ENCODE results near the gene KRT76. TPM values are rescaled to one million over a fixed set of nuclear protein-coding genes. Genes with fewer than 3 reads are reported as not detected.

The KRT76 gene
- total and polyA plus RNA-seq, 2 donors from 2014 or later: not detected

DNA sequence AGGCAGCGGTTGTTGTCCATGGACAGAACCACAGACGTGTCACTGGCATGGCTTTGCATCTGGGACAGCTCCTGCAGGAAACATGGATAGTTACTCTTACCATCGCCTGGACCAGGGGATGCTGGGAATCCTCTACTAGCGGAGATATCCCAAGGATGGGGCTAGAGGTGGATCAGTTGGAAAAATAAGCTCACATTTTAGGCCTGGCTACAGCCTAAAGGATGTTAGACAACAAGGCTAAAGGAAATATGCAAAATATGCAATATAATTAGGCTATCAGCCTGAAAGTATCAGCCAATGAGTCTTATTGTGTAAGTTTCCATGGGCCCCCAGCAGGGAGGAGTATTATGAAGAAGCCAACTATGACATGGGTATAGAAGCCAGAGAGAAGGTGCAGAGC is 5.0 kb downstream of the KRT76 start:
- H3K36me3 ChIP-seq (ENCODE audit: control insufficient read depth in 2 of 3, insufficient read depth in 3 of 3, low read length in 3 of 3): no peaks in the 10 kb centered on the region
- FAIRE-seq (no peak), DNase-seq (no peak)
- H3K9ac ChIP-seq (ENCODE audit: low read length in 3 of 3): no peak overlapping the region
- no peaks in the 10 kb centered on the region for H3K4me1 ChIP-seq (ENCODE audit: control insufficient read depth in 2 of 3, insufficient read depth in 2 of 3, low read depth in 1 of 3, low read length in 3 of 3)
- TF ChIP-seq CTCF (IDR thresholded peaks at IDR 0.05; ENCODE audit: borderline replicate concordance, extremely low read depth, insufficient read depth): no peak
- no peak overlapping the region for H3K4me3 ChIP-seq (ENCODE audit: low read length in 3 of 3)
- H3K27ac ChIP-seq (ENCODE audit: low read depth in 2 of 2, low read length in 2 of 2): no peak overlapping the region
- H3K9me3 ChIP-seq (ENCODE audit: control insufficient read depth in 2 of 3, insufficient read depth in 1 of 3, low read length in 3 of 3): no peaks in the 10 kb centered on the region
- intact Hi-C loops (cut with DNase I): no loop called here
- H3K27me3 ChIP-seq (ENCODE audit: control insufficient read depth, insufficient read depth, low read length): no peaks in the 10 kb centered on the region

DNA sequence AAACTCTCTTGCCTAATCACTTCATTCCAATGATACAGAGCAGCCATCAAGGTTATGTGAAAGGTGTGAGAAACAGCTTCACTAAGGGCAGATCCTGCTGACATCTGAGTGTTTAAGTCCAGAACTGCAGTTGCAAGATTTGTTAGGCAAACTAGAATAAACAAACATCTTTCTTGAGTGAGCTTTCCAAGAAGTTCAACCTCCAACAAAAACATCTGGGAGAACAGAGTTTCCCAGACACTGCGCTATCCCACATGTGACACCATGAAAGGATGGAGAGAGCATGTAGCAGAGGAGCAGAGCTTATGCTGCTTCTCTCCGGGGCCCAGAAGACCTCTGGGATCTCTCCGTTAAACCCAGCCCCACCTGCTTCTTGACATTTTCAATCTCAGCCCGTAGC is 5.6 kb downstream of the KRT76 start:
- no peak for TF ChIP-seq CTCF (IDR thresholded peaks at IDR 0.05; ENCODE audit: borderline replicate concordance, extremely low read depth, insufficient read depth)
- no peaks in the 10 kb centered on the region for H3K4me1 ChIP-seq (ENCODE audit: control insufficient read depth in 2 of 3, insufficient read depth in 2 of 3, low read depth in 1 of 3, low read length in 3 of 3)
- no peaks in the 10 kb centered on the region for H3K27me3 ChIP-seq (ENCODE audit: control insufficient read depth, insufficient read depth, low read length)
- no peaks in the 10 kb centered on the region for H3K36me3 ChIP-seq (ENCODE audit: control insufficient read depth in 2 of 3, insufficient read depth in 3 of 3, low read length in 3 of 3)
- H3K9ac ChIP-seq (ENCODE audit: low read length in 3 of 3): no peak overlapping the region
- DNase-seq (no peak), FAIRE-seq (no peak)
- H3K4me3 ChIP-seq (ENCODE audit: low read length in 3 of 3): no peak overlapping the region
- no peaks in the 10 kb centered on the region for H3K9me3 ChIP-seq (ENCODE audit: control insufficient read depth in 2 of 3, insufficient read depth in 1 of 3, low read length in 3 of 3)
- H3K27ac ChIP-seq (ENCODE audit: low read depth in 2 of 2, low read length in 2 of 2): no peak overlapping the region
- intact Hi-C loops (cut with DNase I): no loop called here

DNA sequence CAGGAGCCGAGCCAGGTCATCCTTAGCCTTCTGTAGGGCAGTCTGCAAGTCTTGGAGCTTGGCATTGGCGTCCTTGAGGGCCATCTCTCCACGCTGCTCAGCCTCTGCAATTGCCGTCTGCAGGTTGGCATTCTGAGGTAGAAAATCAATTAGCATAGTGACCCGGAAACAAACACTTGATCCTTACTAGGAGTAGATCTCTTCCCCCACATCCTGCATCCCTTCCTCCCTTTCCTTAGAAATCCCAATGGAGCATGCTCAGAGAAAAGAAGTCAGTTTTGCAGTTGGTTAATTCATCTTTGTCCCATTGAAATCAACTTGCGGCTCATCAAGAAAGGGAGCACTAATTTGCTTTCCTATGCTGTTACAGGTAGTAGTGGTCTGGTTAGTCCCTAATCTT is 6.1 kb downstream of the KRT76 start:
- FAIRE-seq (no peak), DNase-seq (no peak)
- no peaks in the 10 kb centered on the region for H3K27me3 ChIP-seq (ENCODE audit: control insufficient read depth, insufficient read depth, low read length)
- no peak overlapping the region for H3K27ac ChIP-seq (ENCODE audit: low read depth in 2 of 2, low read length in 2 of 2)
- no peak overlapping the region for H3K9ac ChIP-seq (ENCODE audit: low read length in 3 of 3)
- no peaks in the 10 kb centered on the region for H3K36me3 ChIP-seq (ENCODE audit: control insufficient read depth in 2 of 3, insufficient read depth in 3 of 3, low read length in 3 of 3)
- no peaks in the 10 kb centered on the region for H3K4me1 ChIP-seq (ENCODE audit: control insufficient read depth in 2 of 3, insufficient read depth in 2 of 3, low read depth in 1 of 3, low read length in 3 of 3)
- H3K9me3 ChIP-seq (ENCODE audit: control insufficient read depth in 2 of 3, insufficient read depth in 1 of 3, low read length in 3 of 3): no peaks in the 10 kb centered on the region
- no peak overlapping the region for H3K4me3 ChIP-seq (ENCODE audit: low read length in 3 of 3)
- no peak for TF ChIP-seq CTCF (IDR thresholded peaks at IDR 0.05; ENCODE audit: borderline replicate concordance, extremely low read depth, insufficient read depth)
- intact Hi-C loops (cut with DNase I): no loop called here

DNA sequence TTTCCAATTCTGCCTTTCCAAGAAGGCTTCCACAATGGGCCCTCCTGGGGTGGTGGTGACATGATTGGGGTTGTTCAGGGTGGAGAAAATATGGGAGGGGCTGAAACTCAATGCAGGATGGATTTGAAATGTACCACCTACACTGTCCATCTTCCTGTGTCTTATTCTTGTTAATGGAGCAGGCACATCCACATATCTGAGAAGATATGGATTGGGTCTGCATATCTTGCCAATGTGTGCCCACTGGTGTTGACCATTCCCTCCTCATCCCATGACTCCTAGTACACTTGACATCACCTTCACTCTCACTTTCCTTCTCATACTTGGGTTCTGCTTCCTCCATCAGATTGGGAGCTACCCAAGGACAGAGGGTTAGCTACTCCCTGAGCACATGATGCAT is 7.2 kb downstream of the KRT76 start:
- H3K36me3 ChIP-seq (ENCODE audit: control insufficient read depth in 2 of 3, insufficient read depth in 3 of 3, low read length in 3 of 3): no peaks in the 10 kb centered on the region
- no peak overlapping the region for H3K4me3 ChIP-seq (ENCODE audit: low read length in 3 of 3)
- TF ChIP-seq CTCF (IDR thresholded peaks at IDR 0.05; ENCODE audit: borderline replicate concordance, extremely low read depth, insufficient read depth): no peak
- H3K27me3 ChIP-seq (ENCODE audit: control insufficient read depth, insufficient read depth, low read length): no peaks in the 10 kb centered on the region
- H3K4me1 ChIP-seq (ENCODE audit: control insufficient read depth in 2 of 3, insufficient read depth in 2 of 3, low read depth in 1 of 3, low read length in 3 of 3): no peaks in the 10 kb centered on the region
- no peak for DNase-seq
- H3K9ac ChIP-seq (ENCODE audit: low read length in 3 of 3): no peak overlapping the region
- no peaks in the 10 kb centered on the region for H3K9me3 ChIP-seq (ENCODE audit: control insufficient read depth in 2 of 3, insufficient read depth in 1 of 3, low read length in 3 of 3)
- H3K27ac ChIP-seq (ENCODE audit: low read depth in 2 of 2, low read length in 2 of 2): no peak overlapping the region
- FAIRE-seq: no peak
- intact Hi-C loops (cut with DNase I): no loop called here

All from kidney (tissue), 14 donors.